Tibial artery (tissue), 4 donors: ENCODE results near the gene PRR14L.

ENCODE experiments used
- DNase-seq, 2 donors: peaks; one replicate each; pipeline ENCODE4 v3.0.0-alpha.2; 2019
- H3K27ac ChIP-seq, 2 donors: fragments of 200-600 bp; sonication (generic) in 1 of 2; 1 replicate in 1 of 2; 2 replicates in 1 of 2; pipeline ENCODE4 v1.5.1; 2018 to 2019; ENCODE audit warnings: mild to moderate bottlenecking in 1 of 2
- H3K27me3 ChIP-seq, 2 donors: fragments of 200-600 bp; sonication (generic) in 1 of 2; one replicate each; pipeline versions ENCODE4 v1.5.1 to v1.6.0; 2016 to 2019
- H3K36me3 ChIP-seq, 3 donors: fragments of 200-600 bp; sonication (generic) in 2 of 3; one replicate each; pipeline ENCODE4 v1.5.1; 2016 to 2019; ENCODE audit warnings: mild to moderate bottlenecking in 2 of 3
- H3K4me1 ChIP-seq, 4 donors: fragments of 200-600 bp; sonication (generic) in 2 of 4; 1 replicate in 3 of 4; 2 replicates in 1 of 4; pipeline ENCODE4 v1.5.1; 2016 to 2019
- H3K4me3 ChIP-seq, 2 donors: fragments of 200-600 bp; sonication (generic) in 1 of 2; 1 replicate in 1 of 2; 2 replicates in 1 of 2; pipeline ENCODE4 v1.5.1; 2018 to 2019; ENCODE audit warnings: mild to moderate bottlenecking in 2 of 2
- H3K9me3 ChIP-seq, 3 donors: fragments of 200-600 bp; sonication (generic) in 1 of 3; one replicate each; pipeline ENCODE4 v1.5.1; 2016 to 2019
- CTCF ChIP-seq, 2 experiments: fragments of 200-600 bp in 1 of 2; fragments of 450-650 bp in 1 of 2; IDR thresholded peaks; one replicate each; pipeline ENCODE4 v1.5.1; 2017 to 2019; ENCODE audit warnings: antibody characterized with exemption in 2 of 2, mild to moderate bottlenecking in 1 of 2, moderate library complexity in 1 of 2
- intact Hi-C: fragments of 100-400 bp; cut with DNase I; formaldehyde crosslinking; loops from one replicate; pipeline ENCODE4 v1.15.0; 2023; ENCODE audit warnings: low total_unique reads

PRR14L gene

GRCh38 chr22:31659246-31659645 lies 90.7 kb downstream of the PRR14L start:
- no peak for DNase-seq
- no peak overlapping the region for H3K4me3 ChIP-seq
- intact Hi-C loops: no loop called here
- H3K4me1 ChIP-seq: peaks cover 0 to 17% (median 16%) of the 10 kb centered on the region in 4 donors
- H3K27ac ChIP-seq: no peak overlapping the region
- no peak for TF ChIP-seq CTCF (IDR thresholded peaks at IDR 0.05)
- no peaks in the 10 kb centered on the region for H3K36me3 ChIP-seq
- H3K27me3 ChIP-seq: no peaks in the 10 kb centered on the region
- H3K9me3 ChIP-seq: no peaks in the 10 kb centered on the region

DNA sequence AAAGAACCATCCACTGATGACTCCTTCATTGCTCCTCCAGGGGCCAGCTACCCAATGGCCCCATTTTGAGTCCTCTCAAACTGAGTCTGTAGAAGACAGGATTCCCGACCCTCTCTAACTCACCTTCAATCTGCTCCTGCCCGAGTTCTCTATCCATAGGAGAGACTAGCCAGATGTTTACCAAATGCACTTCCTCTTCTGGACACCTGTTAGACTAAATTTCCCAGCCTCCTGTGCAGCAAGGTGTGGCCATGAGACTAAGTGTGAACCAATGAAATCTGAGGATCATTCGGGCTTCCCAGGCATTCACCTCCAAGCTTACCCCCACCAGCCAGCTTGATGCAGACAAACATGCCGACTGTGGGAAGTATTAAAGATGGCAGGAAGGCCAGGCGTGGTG lies 95.5 kb downstream of the PRR14L start:
- Histone ChIP-seq H3K27ac (no peak overlapping the region), H3K4me3 (no peak overlapping the region), H3K36me3 (peaks cover 0 to 8% (median 1%) of the 10 kb centered on the region in 3 donors), H3K4me1 (peaks cover 0 to 11% (median 0%) of the 10 kb centered on the region in 4 donors), H3K27me3 (no peaks in the 10 kb centered on the region), H3K9me3 (no peaks in the 10 kb centered on the region)
- TF ChIP-seq CTCF (IDR thresholded peaks at IDR 0.05): no peak
- intact Hi-C loops: no loop called here
- no peak for DNase-seq

DNA sequence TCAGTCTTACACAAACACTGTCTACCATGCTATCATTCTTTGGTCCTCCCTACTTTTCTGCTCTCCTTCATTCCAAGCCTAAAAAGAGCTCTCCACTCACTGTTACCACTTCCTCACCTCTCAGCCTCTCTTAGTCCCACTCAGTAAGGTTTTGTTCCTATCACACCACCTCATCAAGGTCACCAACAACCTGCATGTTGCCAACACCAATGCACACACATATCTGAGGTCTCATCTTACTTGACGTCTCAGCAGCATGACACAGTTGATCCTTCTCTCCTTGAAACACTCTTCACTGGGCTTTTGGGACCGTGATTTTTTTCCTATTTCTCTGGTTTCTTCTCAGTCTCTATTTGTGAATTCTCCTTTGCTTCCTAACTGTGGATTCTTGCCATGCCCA lies 96.0 kb downstream of the PRR14L start:
- no peaks in the 10 kb centered on the region for H3K9me3 ChIP-seq
- H3K4me3 ChIP-seq: no peak overlapping the region
- DNase-seq: no peak
- peaks cover 0 to 11% (median 0%) of the 10 kb centered on the region in 4 donors for H3K4me1 ChIP-seq
- H3K27me3 ChIP-seq: no peaks in the 10 kb centered on the region
- intact Hi-C loops: no loop called here
- TF ChIP-seq CTCF (IDR thresholded peaks at IDR 0.05): no peak
- peaks cover 0 to 12% (median 6%) of the 10 kb centered on the region in 3 donors for H3K36me3 ChIP-seq
- H3K27ac ChIP-seq: no peak overlapping the region

DNA sequence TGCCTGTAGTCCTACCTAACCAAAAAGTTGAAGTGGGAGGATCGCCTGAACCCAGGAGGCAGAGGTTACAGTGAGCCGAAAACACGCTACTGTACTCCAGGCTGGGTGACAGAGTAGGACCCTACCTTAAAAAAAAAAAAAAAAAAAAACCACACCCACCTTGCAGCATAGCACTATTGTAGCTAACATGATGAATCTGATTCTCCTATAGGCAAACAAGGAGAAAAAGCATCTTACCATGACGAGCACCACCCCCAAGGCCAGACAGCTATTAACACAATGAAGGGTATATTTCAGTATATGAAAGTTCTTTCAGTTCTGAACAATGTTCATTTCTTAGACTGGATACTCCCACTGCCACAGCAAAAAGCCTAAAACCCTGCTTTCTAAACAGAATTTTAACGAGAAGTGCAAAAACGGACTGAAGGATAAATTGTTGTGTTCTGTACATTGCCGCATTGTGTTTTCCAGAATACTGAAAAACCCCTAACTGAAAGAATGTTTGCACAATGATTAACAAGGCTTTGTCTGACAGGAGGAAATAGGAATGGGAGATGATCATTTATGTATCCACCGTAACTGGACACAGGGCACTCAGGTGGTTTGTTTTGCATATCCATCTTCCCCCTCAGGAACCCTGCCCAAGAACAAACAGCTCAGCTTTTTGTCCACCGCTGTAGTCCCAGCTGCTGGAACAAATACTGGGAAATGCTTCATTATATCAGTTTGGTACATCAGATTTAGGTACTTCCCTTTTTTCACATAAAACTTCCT lies 96.8 kb downstream of the PRR14L start:
- no peak for TF ChIP-seq CTCF (IDR thresholded peaks at IDR 0.05)
- H3K4me1 ChIP-seq: peaks cover 0 to 11% (median 0%) of the 10 kb centered on the region in 4 donors
- peaks cover 0 to 21% (median 13%) of the 10 kb centered on the region in 3 donors for H3K36me3 ChIP-seq
- intact Hi-C loops: no loop called here
- H3K4me3 ChIP-seq: no peak overlapping the region
- no peaks in the 10 kb centered on the region for H3K9me3 ChIP-seq
- H3K27ac ChIP-seq: no peak overlapping the region
- DNase-seq: no peak
- H3K27me3 ChIP-seq: no peaks in the 10 kb centered on the region

- DNase-seq: no peak
- TF ChIP-seq CTCF (IDR thresholded peaks at IDR 0.05): no peak
- Histone ChIP-seq H3K27ac (no peak overlapping the region), H3K36me3 (peaks cover 10 to 31% (median 23%) of the 10 kb centered on the region in 3 donors), H3K4me1 (peaks cover 0 to 11% (median 0%) of the 10 kb centered on the region in 4 donors), H3K27me3 (no peaks in the 10 kb centered on the region), H3K4me3 (no peak overlapping the region), H3K9me3 (no peaks in the 10 kb centered on the region)
- intact Hi-C loops: no loop called here
Observed at GRCh38 chr22:31652088-31652487, 97.8 kb downstream of the PRR14L start.
